ENCODE measurements around the gene NR4A3.

NR4A3 gene

GRCh38 chr9:99821396-99822108 lies at the start of gene NR4A3:
Gene NR4A3, plus strand, starts transcription at chr9:99821885. Its CDS starts 6,158 bp downstream, at chr9:99828043.
- Histone ChIP-seq H3K4me3 (ENCODE audit: low read length) (peak within 1 kb of the TSS; percentile 81), H3K27ac (ENCODE audit: low read length) (peak within 1 kb of the TSS; percentile 87), H3K4me1 (ENCODE audit: low read length) (peaks cover 17% of the 10 kb centered on the region), H4K20me1 (ENCODE audit: insufficient read depth, low read length) (no peaks in the 10 kb centered on the region), H3K4me2 (ENCODE audit: low read length) (peak within 1 kb of the TSS; percentile 100), H3K27me3 (ENCODE audit: low read depth, low read length) (peaks cover 14% of the 10 kb centered on the region), H3K9ac (ENCODE audit: low read length) (peak within 1 kb of the TSS; percentile 94), H3K9me3 (ENCODE audit: insufficient read depth, low read length) (no peaks in the 10 kb centered on the region), H3K79me2 (ENCODE audit: low read length) (peaks cover 7% of the 10 kb centered on the region), H3K36me3 (replicated peaks; ENCODE audit: low read depth, low read length) (no peaks in the 10 kb centered on the region), H2AFZ (ENCODE audit: low read depth, low read length) (peak within 1 kb of the TSS; percentile 56)
- TF ChIP-seq, protein P1, sequence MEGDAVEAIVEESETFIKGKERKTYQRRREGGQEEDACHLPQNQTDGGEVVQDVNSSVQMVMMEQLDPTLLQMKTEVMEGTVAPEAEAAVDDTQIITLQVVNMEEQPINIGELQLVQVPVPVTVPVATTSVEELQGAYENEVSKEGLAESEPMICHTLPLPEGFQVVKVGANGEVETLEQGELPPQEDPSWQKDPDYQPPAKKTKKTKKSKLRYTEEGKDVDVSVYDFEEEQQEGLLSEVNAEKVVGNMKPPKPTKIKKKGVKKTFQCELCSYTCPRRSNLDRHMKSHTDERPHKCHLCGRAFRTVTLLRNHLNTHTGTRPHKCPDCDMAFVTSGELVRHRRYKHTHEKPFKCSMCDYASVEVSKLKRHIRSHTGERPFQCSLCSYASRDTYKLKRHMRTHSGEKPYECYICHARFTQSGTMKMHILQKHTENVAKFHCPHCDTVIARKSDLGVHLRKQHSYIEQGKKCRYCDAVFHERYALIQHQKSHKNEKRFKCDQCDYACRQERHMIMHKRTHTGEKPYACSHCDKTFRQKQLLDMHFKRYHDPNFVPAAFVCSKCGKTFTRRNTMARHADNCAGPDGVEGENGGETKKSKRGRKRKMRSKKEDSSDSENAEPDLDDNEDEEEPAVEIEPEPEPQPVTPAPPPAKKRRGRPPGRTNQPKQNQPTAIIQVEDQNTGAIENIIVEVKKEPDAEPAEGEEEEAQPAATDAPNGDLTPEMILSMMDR (IDR thresholded peaks at IDR 0.05; ENCODE audit: low read depth, low read length), result no peak
- TF ChIP-seq EZH2phosphoT487 (IDR thresholded peaks at IDR 0.05; ENCODE audit: low read depth), result no peak

GRCh38 chr9:99773468-99774138 lies 48.1 kb upstream of the NR4A3 start:
- Histone ChIP-seq H4K20me1 (ENCODE audit: insufficient read depth, low read length) (no peaks in the 10 kb centered on the region), H3K9me3 (ENCODE audit: insufficient read depth, low read length) (no peaks in the 10 kb centered on the region), H3K79me2 (ENCODE audit: low read length) (no peaks in the 10 kb centered on the region), H3K9ac (ENCODE audit: low read length) (no peak overlapping the region), H2AFZ (ENCODE audit: low read depth, low read length) (no peak overlapping the region), H3K4me2 (ENCODE audit: low read length) (no peak overlapping the region), H3K4me1 (ENCODE audit: low read length) (peaks cover 23% of the 10 kb centered on the region), H3K36me3 (replicated peaks; ENCODE audit: low read depth, low read length) (no peaks in the 10 kb centered on the region), H3K27me3 (ENCODE audit: low read depth, low read length) (peaks cover 6% of the 10 kb centered on the region), H3K27ac (ENCODE audit: low read length) (no peak overlapping the region), H3K4me3 (ENCODE audit: low read length) (no peak overlapping the region)
- no peak for TF ChIP-seq EZH2phosphoT487 (IDR thresholded peaks at IDR 0.05; ENCODE audit: low read depth)
- TF ChIP-seq, protein P1 (IDR thresholded peaks at IDR 0.05; ENCODE audit: low read depth, low read length), result no peak

- no peaks in the 10 kb centered on the region for H3K36me3 ChIP-seq (replicated peaks; ENCODE audit: low read depth, low read length)
- peaks cover 32% of the 10 kb centered on the region for H3K4me1 ChIP-seq (ENCODE audit: low read length)
- TF ChIP-seq EZH2phosphoT487 (IDR thresholded peaks at IDR 0.05; ENCODE audit: low read depth), result no peak
- TF ChIP-seq, protein P1 (IDR thresholded peaks at IDR 0.05; ENCODE audit: low read depth, low read length), result no peak
- H3K9ac ChIP-seq (ENCODE audit: low read length), result no peak overlapping the region
- no peaks in the 10 kb centered on the region for H3K27me3 ChIP-seq (ENCODE audit: low read depth, low read length)
- H3K9me3 ChIP-seq (ENCODE audit: insufficient read depth, low read length), result no peaks in the 10 kb centered on the region
- no peaks in the 10 kb centered on the region for H3K79me2 ChIP-seq (ENCODE audit: low read length)
- no peak overlapping the region for H3K4me3 ChIP-seq (ENCODE audit: low read length)
- no peak overlapping the region for H2AFZ ChIP-seq (ENCODE audit: low read depth, low read length)
- no peak overlapping the region for H3K27ac ChIP-seq (ENCODE audit: low read length)
- peak overlapping the region; percentile 13; the same call in 1 of the 2 replicates for H3K4me2 ChIP-seq (ENCODE audit: low read length)
- H4K20me1 ChIP-seq (ENCODE audit: insufficient read depth, low read length), result no peaks in the 10 kb centered on the region
Measured at GRCh38 chr9:99778308-99778707, 43.4 kb upstream of the NR4A3 start.

DNA sequence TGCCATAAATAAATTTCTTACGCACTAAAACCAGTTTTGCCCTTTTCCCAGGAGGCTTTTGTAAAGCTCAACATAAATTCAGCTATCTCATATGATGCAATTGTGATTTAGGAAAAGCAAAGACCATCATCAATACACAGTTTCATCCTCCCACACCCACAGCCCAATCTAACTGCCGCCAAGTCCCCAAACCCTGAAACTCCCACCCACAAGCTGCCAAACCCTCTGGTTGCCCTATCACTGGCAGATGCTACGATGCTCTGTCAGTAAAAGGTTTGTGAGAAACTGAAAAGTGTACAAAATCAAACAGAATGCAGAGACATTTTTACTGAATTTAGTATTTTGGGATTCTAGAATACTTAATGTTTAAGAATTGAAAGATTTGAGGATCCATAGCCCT lies 42.8 kb upstream of the NR4A3 start:
- no peaks in the 10 kb centered on the region for H3K27me3 ChIP-seq (ENCODE audit: low read depth, low read length)
- peak overlapping the region; percentile 37 for H3K4me2 ChIP-seq (ENCODE audit: low read length)
- H3K4me3 ChIP-seq (ENCODE audit: low read length), result no peak overlapping the region
- H3K4me1 ChIP-seq (ENCODE audit: low read length), result peaks cover 38% of the 10 kb centered on the region
- H3K9me3 ChIP-seq (ENCODE audit: insufficient read depth, low read length), result no peaks in the 10 kb centered on the region
- no peaks in the 10 kb centered on the region for H4K20me1 ChIP-seq (ENCODE audit: insufficient read depth, low read length)
- H2AFZ ChIP-seq (ENCODE audit: low read depth, low read length), result no peak overlapping the region
- no peaks in the 10 kb centered on the region for H3K79me2 ChIP-seq (ENCODE audit: low read length)
- H3K36me3 ChIP-seq (replicated peaks; ENCODE audit: low read depth, low read length), result no peaks in the 10 kb centered on the region
- H3K9ac ChIP-seq (ENCODE audit: low read length), result no peak overlapping the region
- TF ChIP-seq, protein P1 (IDR thresholded peaks at IDR 0.05; ENCODE audit: low read depth, low read length), result no peak
- no peak for TF ChIP-seq EZH2phosphoT487 (IDR thresholded peaks at IDR 0.05; ENCODE audit: low read depth)
- no peak overlapping the region for H3K27ac ChIP-seq (ENCODE audit: low read length)

Data from OCI-LY3 (cell line).